GM13977 (cell line): ENCODE results near the gene SH3BP1.
"Not testable (repeated sequence)": the region's sequence is repeated elsewhere in the genome, so short reads cannot be mapped to it uniquely, and the experiment has no call there.

Experiments used
- DNase-seq: peaks from one replicate; pipeline ENCODE4 v3.0.0; 2012; ENCODE audit warnings: low spot score
- in situ Hi-C: fragments of 300-500 bp; cut with MboI; formaldehyde crosslinking; loops from one replicate; pipeline ENCODE4 v1.12.0; 2022; ENCODE audit warnings: low sequenced_read_pairs, low pct_unique_long_range_greater_than_20kb, mixed read lengths, inconsistent platforms; ENCODE audit not compliant: unreplicated experiment
- TF ChIP-seq, protein P1 (sequence below): IDR thresholded peaks from 2 replicates; pipeline ENCODE4 v1.5.1; 2012; ENCODE audit warnings: mild to moderate bottlenecking, control low read depth; ENCODE audit not compliant: insufficient read depth; ENCODE audit errors: extremely low read depth, missing control alignments

Gene SH3BP1

DNA sequence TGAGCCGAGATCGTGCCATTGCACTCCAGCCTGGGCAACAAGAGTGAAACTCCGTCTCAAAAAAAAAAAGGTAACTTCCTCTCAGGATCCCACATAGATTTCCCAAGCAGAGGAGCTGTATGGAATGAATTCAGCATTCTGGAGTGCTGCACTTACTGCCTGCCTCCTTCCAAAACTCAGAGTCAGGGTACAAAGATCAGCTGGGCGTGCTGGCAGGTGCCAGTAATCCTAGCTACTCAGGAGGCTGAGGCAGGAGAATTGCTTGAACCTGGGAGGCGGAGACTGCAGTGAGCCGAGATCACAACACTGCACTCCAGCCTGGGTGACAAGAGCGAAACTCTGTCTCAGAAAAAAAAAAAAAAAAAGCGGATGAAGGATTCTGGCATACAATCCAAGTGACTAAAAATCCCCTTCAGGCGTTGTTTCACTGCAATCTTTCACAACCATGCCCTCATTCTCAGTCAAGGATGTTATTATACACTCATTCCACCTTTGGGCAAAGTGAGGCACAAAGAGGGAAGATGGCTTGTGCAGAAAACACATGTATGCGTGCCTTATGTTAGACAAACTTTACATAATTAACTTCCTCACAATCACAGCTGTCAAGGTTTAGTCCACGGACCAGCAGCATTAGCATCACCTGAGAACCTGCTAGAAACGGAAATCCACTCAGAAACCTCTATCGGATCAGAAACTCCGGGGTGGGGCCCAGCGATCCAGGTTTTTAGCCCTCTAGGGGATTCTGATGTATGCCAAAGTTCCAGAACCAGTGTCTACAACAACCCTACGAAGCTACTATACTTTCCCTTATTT is 45.5 kb downstream of the SH3BP1 start:
- TF ChIP-seq, protein P1, sequence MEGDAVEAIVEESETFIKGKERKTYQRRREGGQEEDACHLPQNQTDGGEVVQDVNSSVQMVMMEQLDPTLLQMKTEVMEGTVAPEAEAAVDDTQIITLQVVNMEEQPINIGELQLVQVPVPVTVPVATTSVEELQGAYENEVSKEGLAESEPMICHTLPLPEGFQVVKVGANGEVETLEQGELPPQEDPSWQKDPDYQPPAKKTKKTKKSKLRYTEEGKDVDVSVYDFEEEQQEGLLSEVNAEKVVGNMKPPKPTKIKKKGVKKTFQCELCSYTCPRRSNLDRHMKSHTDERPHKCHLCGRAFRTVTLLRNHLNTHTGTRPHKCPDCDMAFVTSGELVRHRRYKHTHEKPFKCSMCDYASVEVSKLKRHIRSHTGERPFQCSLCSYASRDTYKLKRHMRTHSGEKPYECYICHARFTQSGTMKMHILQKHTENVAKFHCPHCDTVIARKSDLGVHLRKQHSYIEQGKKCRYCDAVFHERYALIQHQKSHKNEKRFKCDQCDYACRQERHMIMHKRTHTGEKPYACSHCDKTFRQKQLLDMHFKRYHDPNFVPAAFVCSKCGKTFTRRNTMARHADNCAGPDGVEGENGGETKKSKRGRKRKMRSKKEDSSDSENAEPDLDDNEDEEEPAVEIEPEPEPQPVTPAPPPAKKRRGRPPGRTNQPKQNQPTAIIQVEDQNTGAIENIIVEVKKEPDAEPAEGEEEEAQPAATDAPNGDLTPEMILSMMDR = no peak
- in situ Hi-C loops = no loop called here
- no peak for DNase-seq

DNA sequence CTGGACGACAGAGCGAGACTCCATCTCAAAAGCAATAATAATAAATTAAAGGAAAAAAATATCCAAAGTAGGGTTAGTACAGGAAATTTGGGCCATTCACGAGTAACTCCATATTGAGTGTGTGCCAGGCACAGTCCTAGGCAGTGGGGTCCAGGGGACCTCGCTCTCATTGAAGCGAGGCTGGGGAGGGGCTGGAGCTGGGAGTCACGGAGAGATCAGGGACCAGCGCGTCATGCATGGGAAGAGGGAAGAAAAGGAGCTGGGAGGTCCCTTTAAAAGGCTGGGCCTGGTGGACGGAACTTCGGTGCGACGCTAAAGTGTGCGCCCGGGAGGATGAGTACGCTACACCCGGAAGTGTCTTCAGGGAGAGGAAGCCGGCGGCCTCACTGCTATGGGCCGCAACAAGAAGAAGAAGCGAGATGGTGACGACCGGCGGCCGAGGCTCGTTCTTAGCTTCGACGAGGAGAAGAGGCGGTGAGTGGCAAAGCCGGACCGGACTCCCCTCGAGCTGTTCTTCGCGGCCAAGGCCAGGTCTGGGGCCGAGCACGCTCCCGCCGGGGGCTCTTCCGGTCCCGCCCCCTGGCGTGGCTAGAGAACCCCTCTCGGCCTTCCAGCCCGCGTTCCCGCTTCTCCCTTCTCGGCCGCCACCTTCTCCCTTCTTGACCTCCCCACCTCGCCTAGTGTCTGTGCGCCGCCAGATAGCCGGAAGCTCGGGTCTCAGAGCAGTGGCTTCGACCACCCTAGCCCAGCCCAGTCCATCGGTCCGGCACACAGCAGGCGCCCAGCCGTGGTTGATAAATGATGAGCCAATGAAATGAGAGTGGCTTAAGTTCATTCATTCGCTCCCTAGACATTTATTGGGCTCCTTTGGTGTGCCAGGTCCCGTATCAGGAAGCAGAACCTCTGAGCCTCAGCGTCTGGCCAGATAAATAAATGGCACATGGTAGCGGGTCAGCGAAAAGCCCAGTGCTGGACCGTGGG is 46.8 kb downstream of the SH3BP1 start, which contains the start of gene NOL12:
Gene NOL12, plus strand, starts transcription at position 342 of the 981 bp plus-strand sequence. Its CDS starts 50 bp downstream, at position 392.
- TF ChIP-seq, protein P1 = no peak
- in situ Hi-C loops = no loop called here
- peak; percentile 85 for DNase-seq

DNA sequence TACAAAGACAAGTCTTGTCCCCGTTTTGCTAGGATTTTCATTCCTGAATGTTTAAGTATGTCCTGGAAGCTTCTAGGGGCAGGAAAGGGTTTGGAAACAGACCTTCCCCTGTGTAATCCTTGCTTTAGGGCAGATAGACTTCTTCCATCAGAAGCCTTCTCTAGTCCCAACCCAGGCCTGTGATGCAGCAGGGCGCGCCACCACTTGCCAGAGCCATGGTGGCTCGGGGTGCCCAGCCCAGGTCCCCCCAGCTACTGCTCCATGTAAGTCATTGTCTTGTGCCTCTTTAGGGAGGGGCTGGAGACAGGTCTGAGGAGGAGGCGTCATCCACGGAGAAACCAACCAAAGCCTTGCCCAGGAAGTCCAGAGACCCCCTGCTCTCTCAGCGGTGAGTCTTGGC is 50.9 kb downstream of the SH3BP1 start:
- in situ Hi-C loops = no loop called here
- DNase-seq = no peak
- TF ChIP-seq, protein P1 = no peak

DNA sequence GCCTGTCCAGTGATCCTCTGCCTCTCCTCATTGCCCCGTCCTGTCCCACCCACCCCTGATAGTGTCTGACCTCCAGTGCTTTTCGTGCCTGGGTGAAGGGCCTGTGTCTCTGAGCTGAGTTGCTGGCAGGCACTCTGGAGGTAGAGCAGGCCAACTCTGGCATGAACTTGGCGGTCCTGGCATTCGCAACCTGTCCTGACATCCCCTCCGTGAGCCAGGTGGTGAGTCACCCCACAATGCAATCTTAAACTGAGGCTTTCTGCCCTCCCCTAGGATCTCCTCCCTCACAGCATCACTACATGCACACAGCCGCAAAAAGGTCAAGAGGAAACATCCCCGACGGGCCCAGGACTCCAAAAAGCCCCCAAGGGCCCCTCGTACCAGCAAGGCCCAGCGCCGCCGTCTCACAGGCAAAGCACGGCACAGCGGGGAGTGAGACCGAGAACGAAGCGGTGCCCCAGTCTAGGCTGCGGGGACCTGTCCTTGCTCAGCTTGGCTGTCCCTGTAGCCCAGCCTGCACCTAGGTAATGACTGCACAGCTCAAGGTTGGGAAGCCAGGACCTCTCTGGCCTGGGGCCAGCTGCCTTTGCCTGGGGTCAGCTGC is 51.5 kb downstream of the SH3BP1 start:
- TF ChIP-seq, protein P1 = no peak
- in situ Hi-C loops = no loop called here
- no peak for DNase-seq

DNA sequence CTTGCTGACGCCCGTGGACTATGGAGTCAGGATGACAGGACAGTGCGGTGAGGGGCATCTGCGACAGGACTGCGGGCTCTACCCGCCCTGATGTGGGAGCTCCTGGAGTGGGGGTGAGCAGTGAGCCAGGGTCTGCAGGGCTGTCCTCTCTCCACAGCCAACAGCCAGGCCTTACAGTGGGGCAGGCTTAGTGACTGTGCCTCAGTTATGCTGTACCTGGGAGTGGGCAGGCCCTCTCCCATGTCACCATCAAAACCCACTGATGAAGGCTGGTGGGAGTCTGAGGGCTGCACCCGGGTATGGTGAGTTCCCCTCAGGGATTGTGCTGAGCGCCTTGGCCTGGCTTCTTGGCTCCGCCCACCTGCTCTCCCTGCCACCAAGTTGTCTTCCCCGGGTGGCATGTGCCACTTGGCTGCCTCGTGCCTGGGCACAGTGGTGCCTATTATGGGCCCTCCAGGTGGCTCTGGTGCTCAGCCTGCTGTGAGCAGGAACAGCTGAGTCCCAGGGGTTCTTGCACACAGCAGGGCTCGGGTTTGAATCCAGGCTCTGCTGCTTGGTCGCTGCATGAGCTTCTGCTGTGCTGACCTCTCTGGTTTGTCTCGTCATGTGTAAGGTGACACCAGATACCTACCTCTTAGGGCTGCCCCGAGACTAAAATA is 53.3 kb downstream of the SH3BP1 start:
- DNase-seq = no peak
- in situ Hi-C loops = no loop called here
- TF ChIP-seq, protein P1 = no peak

DNA sequence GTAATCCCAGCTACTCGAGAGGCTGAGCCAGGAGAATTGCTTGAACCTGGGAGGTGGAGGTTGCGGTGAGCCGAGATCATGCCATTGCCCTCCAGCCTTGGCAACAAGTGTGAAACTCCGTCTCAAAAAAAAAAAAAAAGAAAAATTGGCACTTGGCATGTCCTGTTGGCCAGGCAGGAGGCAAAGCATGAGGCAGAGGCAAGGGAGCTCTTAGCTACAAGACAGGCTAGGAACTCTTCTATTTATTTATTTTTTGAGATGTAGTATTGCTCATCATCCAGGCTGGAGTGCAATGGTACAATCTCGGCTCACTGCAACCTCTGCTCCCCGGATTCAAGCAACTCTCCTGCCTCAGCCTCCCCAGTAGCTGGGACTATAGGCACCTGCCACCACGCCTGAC is 54.7 kb downstream of the SH3BP1 start:
- DNase-seq, in situ Hi-C loops: not testable (repeated sequence)

DNA sequence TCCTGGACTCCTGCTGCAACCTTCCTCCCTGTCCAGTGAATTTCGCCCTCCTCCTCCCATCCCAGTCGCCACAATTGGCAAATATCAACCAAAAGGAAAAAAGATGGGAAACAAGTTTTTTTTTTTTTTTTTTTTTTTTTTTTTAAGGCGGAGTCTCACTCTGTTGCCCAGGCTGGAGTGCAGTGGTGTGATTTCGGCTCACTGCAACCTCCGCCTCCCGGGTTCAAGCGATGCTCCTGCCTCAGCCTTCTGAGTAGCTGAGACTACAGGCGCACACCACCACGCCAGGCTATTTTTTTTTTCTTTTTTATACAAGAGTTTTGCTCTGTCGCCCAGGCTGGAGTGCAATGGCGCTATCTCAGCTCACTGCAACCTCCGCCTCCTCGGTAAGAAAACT is 56.8 kb downstream of the SH3BP1 start:
- in situ Hi-C loops, DNase-seq: not testable (repeated sequence)
